Natural killer cell (primary cell): Measurements from ENCODE around the gene AZIN2. TPM values are rescaled to one million over a fixed set of nuclear protein-coding genes. Genes with fewer than 3 reads are reported as not detected.
"Not testable (repeated sequence)": the region's sequence is repeated elsewhere in the genome, so short reads cannot be mapped to it uniquely, and the experiment has no call there.

ENCODE experiments used
- ATAC-seq, 3 donors: fragments of 150-1000 bp in 2 of 3; fragments of 200-7000 bp in 1 of 3; cut with Tn5 transposase; 1 replicate in 1 of 3; 2 replicates in 2 of 3; pipeline ENCODE4 v1.10.0; 2021; ENCODE audit warnings: mild to moderate bottlenecking in 2 of 3, moderate library complexity in 2 of 3
- DNase-seq, 2 donors: peaks; one replicate each; pipeline versions ENCODE4 v3.0.0 to v3.0.0-alpha.2; 2013 to 2021; ENCODE audit warnings: mixed read lengths in 1 of 2
- H3K27ac ChIP-seq: one replicate; pipeline ENCODE4 v1.5.1; 2013; ENCODE audit warnings: mild to moderate bottlenecking, low read length
- H3K27me3 ChIP-seq: one replicate; pipeline ENCODE4 v1.6.1; 2013; ENCODE audit warnings: low read length; ENCODE audit not compliant: control insufficient read depth, insufficient read depth
- H3K36me3 ChIP-seq: one replicate; pipeline ENCODE4 v1.6.1; 2013; ENCODE audit warnings: low read length; ENCODE audit not compliant: control insufficient read depth, insufficient read depth
- H3K4me1 ChIP-seq: one replicate; pipeline ENCODE4 v1.6.1; 2013; ENCODE audit warnings: low read length; ENCODE audit not compliant: control insufficient read depth, insufficient read depth
- H3K4me3 ChIP-seq: one replicate; pipeline ENCODE4 v1.5.1; 2013; ENCODE audit warnings: low read length
- H3K9me3 ChIP-seq: one replicate; pipeline ENCODE4 v1.6.1; 2013; ENCODE audit warnings: low read length; ENCODE audit not compliant: control insufficient read depth, insufficient read depth
- H3K27ac Mint-ChIP-seq, 2 donors: one replicate each; pipeline ENCODE4 v1.8.0; 2022; ENCODE audit warnings: mild to moderate bottlenecking in 2 of 2, mixed read lengths in 2 of 2, moderate library complexity in 1 of 2
- H3K27me3 Mint-ChIP-seq, 2 donors: one replicate each; pipeline ENCODE4 v1.8.0; 2022; ENCODE audit warnings: low read depth in 2 of 2, mixed read lengths in 2 of 2
- H3K36me3 Mint-ChIP-seq: one replicate; pipeline ENCODE4 v1.8.0; 2022; ENCODE audit warnings: mixed read lengths
- H3K4me1 Mint-ChIP-seq, 2 donors: one replicate each; pipeline ENCODE4 v1.8.0; 2022; ENCODE audit warnings: mixed read lengths in 2 of 2
- H3K4me3 Mint-ChIP-seq: one replicate; pipeline ENCODE4 v1.8.0; 2022; ENCODE audit warnings: mild to moderate bottlenecking, moderate library complexity, mixed read lengths
- H3K9me3 Mint-ChIP-seq, 2 donors: one replicate each; pipeline ENCODE4 v1.8.0; 2022; ENCODE audit warnings: mixed read lengths in 2 of 2
- WGBS: methylation state at CpG from one replicate; pipeline ENCODE4 v1.1.7; 2013; ENCODE audit warnings: missing lambda C conversion rate; ENCODE audit not compliant: insufficient coverage; 5-methylcytosine and 5-hydroxymethylcytosine counted together
- intact Hi-C: fragments of 100-400 bp; cut with micrococcal nuclease; formaldehyde crosslinking; loops from one replicate; pipeline ENCODE4 v1.14.2; 2022
- total RNA-seq, 4 donors: library from RNA; stranded (reverse); fragments of 120-200 nt in 1 of 4; gene quantifications; one replicate each; pipeline versions ENCODE4 v1.2.3 to v1.2.4, GENCODE V29; 2013 to 2022
- TF ChIP-seq, protein P1 (sequence below): fragments of 200-600 bp; IDR thresholded peaks from one replicate; pipeline ENCODE4 v1.8.0; 2022; ENCODE audit warnings: antibody characterized with exemption

The AZIN2 gene
- total RNA-seq, 3 donors from 2014 or later (not counting 1 experiment from before 2014, with no cell fraction given), result 1.9 to 5.1 (median 4.1) TPM

DNA sequence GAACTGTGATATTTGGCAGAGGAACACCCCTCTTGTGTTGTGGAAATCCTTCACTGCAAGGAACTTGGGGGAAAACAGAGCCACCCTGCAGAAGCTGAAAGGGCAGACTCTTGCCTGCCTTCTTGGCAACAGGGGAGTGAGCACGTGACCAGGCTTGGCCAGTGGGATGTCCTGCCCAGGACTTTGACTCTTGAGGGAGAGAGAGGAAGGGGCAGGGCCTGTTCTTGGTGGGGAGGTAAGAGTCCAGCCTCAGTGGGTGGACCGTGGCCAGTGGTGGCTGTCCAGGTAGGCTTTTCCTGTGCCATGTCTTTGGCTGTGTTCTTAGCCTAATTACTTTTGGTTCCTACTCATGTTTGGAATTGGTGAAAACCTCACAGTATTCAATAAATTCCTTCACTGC lies 35.7 kb upstream of the AZIN2 start:
- Histone ChIP-seq H3K4me1 (peaks cover 19% of the 10 kb centered on the region), H3K36me3 (no peaks in the 10 kb centered on the region), H3K9me3 (no peaks in the 10 kb centered on the region), H3K27me3 (no peaks in the 10 kb centered on the region), H3K27ac (peak overlapping the region; percentile 46), H3K4me3 (no peak overlapping the region)
- peak overlapping the region; percentile 71 for H3K4me3 Mint-ChIP-seq
- no peaks in the 10 kb centered on the region for H3K9me3 Mint-ChIP-seq
- TF ChIP-seq, protein P1, sequence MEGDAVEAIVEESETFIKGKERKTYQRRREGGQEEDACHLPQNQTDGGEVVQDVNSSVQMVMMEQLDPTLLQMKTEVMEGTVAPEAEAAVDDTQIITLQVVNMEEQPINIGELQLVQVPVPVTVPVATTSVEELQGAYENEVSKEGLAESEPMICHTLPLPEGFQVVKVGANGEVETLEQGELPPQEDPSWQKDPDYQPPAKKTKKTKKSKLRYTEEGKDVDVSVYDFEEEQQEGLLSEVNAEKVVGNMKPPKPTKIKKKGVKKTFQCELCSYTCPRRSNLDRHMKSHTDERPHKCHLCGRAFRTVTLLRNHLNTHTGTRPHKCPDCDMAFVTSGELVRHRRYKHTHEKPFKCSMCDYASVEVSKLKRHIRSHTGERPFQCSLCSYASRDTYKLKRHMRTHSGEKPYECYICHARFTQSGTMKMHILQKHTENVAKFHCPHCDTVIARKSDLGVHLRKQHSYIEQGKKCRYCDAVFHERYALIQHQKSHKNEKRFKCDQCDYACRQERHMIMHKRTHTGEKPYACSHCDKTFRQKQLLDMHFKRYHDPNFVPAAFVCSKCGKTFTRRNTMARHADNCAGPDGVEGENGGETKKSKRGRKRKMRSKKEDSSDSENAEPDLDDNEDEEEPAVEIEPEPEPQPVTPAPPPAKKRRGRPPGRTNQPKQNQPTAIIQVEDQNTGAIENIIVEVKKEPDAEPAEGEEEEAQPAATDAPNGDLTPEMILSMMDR, result no peak
- ATAC-seq (peak in 1 of 3 donors; percentile 1), DNase-seq (no peak)
- no peaks in the 10 kb centered on the region for H3K36me3 Mint-ChIP-seq
- peaks cover 5% of the 10 kb centered on the region in 2 donors for H3K27me3 Mint-ChIP-seq
- intact Hi-C loops, result loop anchor here (1.0 to 5.0 kb wide), 4 partner anchors 8 to 82 kb away; no protein-coding TSS in a partner anchor
- H3K27ac Mint-ChIP-seq, result peak overlapping the region; percentile 82 to 87
- peaks cover 12 to 25% of the 10 kb centered on the region in 2 donors for H3K4me1 Mint-ChIP-seq
- 62% methylated on average over 2 of the region's 2 CpGs for WGBS

DNA sequence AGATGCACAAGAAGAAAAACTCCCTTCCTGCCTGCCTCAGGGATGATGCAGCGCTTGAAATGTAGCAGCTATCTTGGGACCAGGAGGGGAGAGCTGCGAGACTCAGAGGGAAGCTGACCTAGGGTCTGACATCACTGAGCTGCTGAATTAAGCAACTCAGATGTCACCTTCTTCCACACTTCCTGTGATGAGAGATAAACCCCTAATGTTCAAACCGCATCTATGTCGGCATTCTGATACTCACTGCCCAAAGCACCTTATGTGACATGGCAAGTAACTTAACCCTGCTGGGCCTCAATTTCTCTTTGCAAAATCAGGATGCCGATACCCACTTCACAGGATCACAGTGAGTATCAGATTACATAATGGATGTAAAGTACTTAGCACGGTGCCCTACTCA lies 35.1 kb upstream of the AZIN2 start:
- Histone ChIP-seq H3K27me3 (no peaks in the 10 kb centered on the region), H3K36me3 (no peaks in the 10 kb centered on the region), H3K4me3 (no peak overlapping the region), H3K9me3 (no peaks in the 10 kb centered on the region), H3K27ac (peak overlapping the region; percentile 58), H3K4me1 (peaks cover 19% of the 10 kb centered on the region)
- H3K27me3 Mint-ChIP-seq, result peaks cover 5 to 8% of the 10 kb centered on the region in 2 donors
- intact Hi-C loops, result loop anchor here (1.0 to 5.0 kb wide), 4 partner anchors 9 to 83 kb away; no protein-coding TSS in a partner anchor
- peak overlapping the region; percentile 82 to 87 for H3K27ac Mint-ChIP-seq
- peak overlapping the region; percentile 71 for H3K4me3 Mint-ChIP-seq
- H3K36me3 Mint-ChIP-seq, result no peaks in the 10 kb centered on the region
- ATAC-seq (peak; percentile 93 to 97 (median 96)), DNase-seq (peak; percentile 45 to 79)
- H3K9me3 Mint-ChIP-seq, result no peaks in the 10 kb centered on the region
- 54% methylated on average over 6 of the region's 6 CpGs for WGBS
- H3K4me1 Mint-ChIP-seq, result peaks cover 12 to 29% of the 10 kb centered on the region in 2 donors
- TF ChIP-seq, protein P1, result no peak

DNA sequence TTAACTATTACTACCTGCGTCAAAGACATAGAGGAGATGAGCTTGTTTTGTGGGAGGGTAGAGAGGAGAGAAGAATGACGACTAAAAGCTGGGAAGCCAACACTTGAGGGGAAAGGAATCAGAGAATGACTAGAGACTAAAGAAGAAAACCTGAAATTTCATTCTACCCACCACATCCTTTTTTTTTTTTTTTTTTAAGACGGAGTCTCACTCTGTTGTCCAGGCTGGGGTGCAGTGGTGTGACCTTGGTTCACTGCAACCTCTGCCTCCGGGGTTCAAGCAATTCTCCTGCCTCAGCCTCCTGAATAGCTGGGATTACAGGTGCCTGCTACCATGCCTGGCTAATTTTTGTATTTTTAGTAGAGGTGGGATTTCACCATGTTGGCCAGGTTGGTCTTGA lies 34.7 kb upstream of the AZIN2 start:
- Histone ChIP-seq H3K27ac (peak overlapping the region; percentile 58), H3K4me1 (peaks cover 19% of the 10 kb centered on the region)
- peak overlapping the region; percentile 82 to 87 for H3K27ac Mint-ChIP-seq
- not testable (repeated sequence) for H3K9me3 ChIP-seq, H3K27me3 ChIP-seq, H3K36me3 Mint-ChIP-seq, H3K4me3 ChIP-seq, DNase-seq, H3K9me3 Mint-ChIP-seq, H3K27me3 Mint-ChIP-seq, H3K36me3 ChIP-seq
- H3K4me3 Mint-ChIP-seq, result peak overlapping the region; percentile 71
- intact Hi-C loops, result loop anchor here (5.0 kb wide), 2 partner anchors 51 to 81 kb away; no protein-coding TSS in a partner anchor
- whole genome bisulfite sequencing, result 55% methylated on average over 2 of the region's 4 CpGs
- peaks cover 12 to 29% of the 10 kb centered on the region in 2 donors for H3K4me1 Mint-ChIP-seq
- peak; percentile 2 for ATAC-seq

DNA sequence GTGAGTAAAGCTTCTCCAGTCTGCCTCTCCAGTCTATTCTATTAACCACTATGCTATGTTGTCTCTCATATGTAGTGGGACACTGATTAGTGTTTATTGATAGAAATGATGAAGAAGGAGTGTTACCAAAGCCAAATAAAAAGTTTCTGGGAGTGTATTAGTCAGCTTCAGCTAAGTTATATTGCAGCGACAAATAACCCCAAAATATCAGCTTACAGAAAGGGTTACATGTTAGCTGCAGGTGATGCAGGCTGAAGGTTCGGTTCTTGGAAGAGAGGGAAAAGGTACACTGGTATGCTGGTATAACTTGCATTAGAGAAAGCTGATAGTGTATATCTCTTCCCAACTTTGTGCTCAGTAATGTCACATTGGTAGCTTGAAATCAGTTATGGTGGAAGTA lies 33.7 kb upstream of the AZIN2 start:
- no peak for ATAC-seq
- Histone ChIP-seq H3K27ac (no peak overlapping the region), H3K4me3 (no peak overlapping the region), H3K4me1 (peaks cover 19% of the 10 kb centered on the region), H3K9me3 (no peaks in the 10 kb centered on the region), H3K27me3 (no peaks in the 10 kb centered on the region), H3K36me3 (no peaks in the 10 kb centered on the region)
- no peaks in the 10 kb centered on the region for H3K36me3 Mint-ChIP-seq
- H3K4me1 Mint-ChIP-seq, result peaks cover 12 to 29% of the 10 kb centered on the region in 2 donors
- TF ChIP-seq, protein P1, result no peak
- peaks cover 5 to 9% of the 10 kb centered on the region in 2 donors for H3K27me3 Mint-ChIP-seq
- H3K4me3 Mint-ChIP-seq, result no peak overlapping the region
- intact Hi-C loops, result loop anchor here (5.0 kb wide), 2 partner anchors 50 to 80 kb away; no protein-coding TSS in a partner anchor
- no peak for DNase-seq
- H3K9me3 Mint-ChIP-seq, result no peaks in the 10 kb centered on the region
- H3K27ac Mint-ChIP-seq, result peak overlapping the region; percentile 60 to 87
- 97% methylated on average over 2 of the region's 2 CpGs for WGBS
